ENCODE data around the gene CTSO. TPM values are rescaled to one million over a fixed set of nuclear protein-coding genes. Genes with fewer than 3 reads are reported as not detected.

The CTSO gene
- total RNA-seq, 2 experiments from 2014 or later: 3.7 to 3.8 TPM

DNA sequence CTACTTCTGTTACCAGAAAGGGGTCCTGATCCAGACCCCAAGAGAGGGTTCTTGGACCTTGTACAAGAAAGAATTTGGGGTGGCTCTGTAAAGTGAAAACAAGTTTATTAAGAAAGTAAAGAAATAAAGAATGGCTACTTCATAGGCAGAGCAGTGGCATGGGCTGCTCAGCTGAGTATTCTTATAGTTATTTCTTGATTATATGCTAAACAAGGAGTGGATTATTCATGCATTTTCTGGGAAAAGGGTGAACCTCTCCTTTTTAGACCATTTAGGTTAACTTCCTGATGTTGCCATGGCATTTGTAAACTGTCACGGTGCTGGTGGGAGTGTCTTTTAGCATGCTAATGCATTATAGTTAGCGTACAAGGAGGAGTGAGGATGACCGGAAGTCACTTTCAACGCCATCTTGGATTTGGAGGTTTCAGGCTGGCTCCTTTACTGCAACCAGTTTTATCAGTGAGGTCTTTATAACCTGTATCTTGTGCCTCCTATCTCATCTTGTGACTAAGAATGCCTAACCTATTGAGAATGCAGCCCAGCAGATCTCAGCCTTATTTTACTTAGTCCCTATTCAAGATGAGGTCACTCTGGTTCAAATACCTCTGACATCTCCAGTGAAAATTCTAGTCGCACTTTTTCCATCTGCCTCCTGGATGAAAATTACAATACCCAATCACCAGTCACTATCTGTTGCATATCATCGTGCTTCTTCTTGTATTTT, 65.7 kb downstream of the CTSO start:
- TF ChIP-seq, protein P1, sequence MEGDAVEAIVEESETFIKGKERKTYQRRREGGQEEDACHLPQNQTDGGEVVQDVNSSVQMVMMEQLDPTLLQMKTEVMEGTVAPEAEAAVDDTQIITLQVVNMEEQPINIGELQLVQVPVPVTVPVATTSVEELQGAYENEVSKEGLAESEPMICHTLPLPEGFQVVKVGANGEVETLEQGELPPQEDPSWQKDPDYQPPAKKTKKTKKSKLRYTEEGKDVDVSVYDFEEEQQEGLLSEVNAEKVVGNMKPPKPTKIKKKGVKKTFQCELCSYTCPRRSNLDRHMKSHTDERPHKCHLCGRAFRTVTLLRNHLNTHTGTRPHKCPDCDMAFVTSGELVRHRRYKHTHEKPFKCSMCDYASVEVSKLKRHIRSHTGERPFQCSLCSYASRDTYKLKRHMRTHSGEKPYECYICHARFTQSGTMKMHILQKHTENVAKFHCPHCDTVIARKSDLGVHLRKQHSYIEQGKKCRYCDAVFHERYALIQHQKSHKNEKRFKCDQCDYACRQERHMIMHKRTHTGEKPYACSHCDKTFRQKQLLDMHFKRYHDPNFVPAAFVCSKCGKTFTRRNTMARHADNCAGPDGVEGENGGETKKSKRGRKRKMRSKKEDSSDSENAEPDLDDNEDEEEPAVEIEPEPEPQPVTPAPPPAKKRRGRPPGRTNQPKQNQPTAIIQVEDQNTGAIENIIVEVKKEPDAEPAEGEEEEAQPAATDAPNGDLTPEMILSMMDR (IDR thresholded peaks at IDR 0.05): no peak
- ChIA-PET CTCF (no interaction called here), POLR2A (no interaction called here)
- H3K27me3 ChIP-seq (ENCODE audit: control insufficient read depth in 1 of 2, insufficient read depth in 2 of 2, low read length in 2 of 2): no peaks in the 10 kb centered on the region
- Mint-ChIP-seq H3K36me3 (ENCODE audit: low read depth) (no peaks in the 10 kb centered on the region), H3K27me3 (peaks cover 17% of the 10 kb centered on the region), H3K4me3 (no peak overlapping the region), H3K9me3 (no peaks in the 10 kb centered on the region), H3K4me1 (ENCODE audit: low read depth) (no peaks in the 10 kb centered on the region), H3K27ac (no peak overlapping the region)
- intact Hi-C loops (cut with DNase I, micrococcal nuclease): no loop called here
- no peak overlapping the region for H3K4me3 ChIP-seq (ENCODE audit: low read length)
- no peaks in the 10 kb centered on the region for H3K9me3 ChIP-seq (ENCODE audit: control insufficient read depth in 1 of 2, insufficient read depth in 1 of 2, low read length in 2 of 2)
- no peaks in the 10 kb centered on the region for H3K4me1 ChIP-seq (ENCODE audit: insufficient read depth, low read length)
- no peak overlapping the region for H3K27ac ChIP-seq (ENCODE audit: low read depth in 1 of 2, low read length in 2 of 2)
- ATAC-seq (ENCODE audit: poor library complexity): no peak
- no peak for DNase-seq
- no peaks in the 10 kb centered on the region for H3K36me3 ChIP-seq (ENCODE audit: insufficient read depth, low read length)

DNA sequence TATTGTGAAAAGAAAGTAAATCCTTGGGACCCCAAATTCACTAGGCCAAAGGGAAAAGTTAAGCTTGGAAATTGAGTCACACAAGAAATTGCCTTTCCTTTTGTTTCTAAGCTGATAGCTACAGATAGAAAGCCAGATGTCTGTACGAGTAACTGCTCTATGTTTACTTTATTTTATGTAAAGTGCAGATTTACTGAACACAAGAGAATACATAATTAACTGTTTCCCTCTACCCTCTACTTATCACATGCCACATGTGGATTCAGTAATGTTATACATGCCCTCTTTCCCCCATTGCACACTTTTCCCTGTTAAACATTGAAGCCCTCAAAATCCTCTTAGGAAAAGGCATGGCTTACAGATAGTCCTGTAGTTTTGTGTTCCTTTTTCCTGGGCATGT, 66.6 kb downstream of the CTSO start:
- no peaks in the 10 kb centered on the region for H3K36me3 ChIP-seq (ENCODE audit: insufficient read depth, low read length)
- no peak overlapping the region for H3K4me3 ChIP-seq (ENCODE audit: low read length)
- H3K4me3 Mint-ChIP-seq: no peak overlapping the region
- no peak overlapping the region for H3K27ac Mint-ChIP-seq
- no peaks in the 10 kb centered on the region for H3K27me3 ChIP-seq (ENCODE audit: control insufficient read depth in 1 of 2, insufficient read depth in 2 of 2, low read length in 2 of 2)
- ChIA-PET POLR2A (no interaction called here), CTCF (no interaction called here)
- TF ChIP-seq, protein P1 (IDR thresholded peaks at IDR 0.05): no peak
- no peaks in the 10 kb centered on the region for H3K36me3 Mint-ChIP-seq (ENCODE audit: low read depth)
- DNase-seq (no peak), ATAC-seq (ENCODE audit: poor library complexity) (no peak)
- intact Hi-C loops (cut with DNase I, micrococcal nuclease): no loop called here
- peaks cover 10% of the 10 kb centered on the region for H3K27me3 Mint-ChIP-seq
- no peak overlapping the region for H3K27ac ChIP-seq (ENCODE audit: low read depth in 1 of 2, low read length in 2 of 2)
- no peaks in the 10 kb centered on the region for H3K4me1 Mint-ChIP-seq (ENCODE audit: low read depth)
- no peaks in the 10 kb centered on the region for H3K4me1 ChIP-seq (ENCODE audit: insufficient read depth, low read length)
- H3K9me3 Mint-ChIP-seq: no peaks in the 10 kb centered on the region
- no peaks in the 10 kb centered on the region for H3K9me3 ChIP-seq (ENCODE audit: control insufficient read depth in 1 of 2, insufficient read depth in 1 of 2, low read length in 2 of 2)

DNA sequence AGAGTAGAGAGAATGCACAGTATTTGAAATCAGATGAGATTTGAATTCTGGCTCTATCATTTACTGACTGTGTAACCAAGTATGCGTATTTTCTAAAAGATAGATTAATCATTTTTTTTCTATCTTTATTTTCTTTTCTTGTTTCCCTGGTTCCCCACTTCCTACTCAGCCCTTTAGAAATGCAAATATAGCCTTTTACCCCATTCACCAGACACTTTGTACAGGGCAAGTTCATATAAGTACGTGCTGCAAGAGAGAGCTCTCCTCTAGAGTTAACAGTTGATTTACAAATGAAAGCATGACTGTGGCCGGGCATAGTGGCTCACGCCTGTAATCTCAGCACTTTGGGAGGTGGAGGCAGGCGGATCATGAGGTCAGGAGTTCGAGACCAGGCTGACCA, 68.0 kb downstream of the CTSO start:
- Mint-ChIP-seq H3K36me3 (ENCODE audit: low read depth) (no peaks in the 10 kb centered on the region), H3K27ac (no peak overlapping the region), H3K9me3 (no peaks in the 10 kb centered on the region), H3K4me1 (ENCODE audit: low read depth) (no peaks in the 10 kb centered on the region), H3K27me3 (peaks cover 2% of the 10 kb centered on the region), H3K4me3 (no peak overlapping the region)
- Histone ChIP-seq H3K4me1 (ENCODE audit: insufficient read depth, low read length) (no peaks in the 10 kb centered on the region), H3K9me3 (ENCODE audit: control insufficient read depth in 1 of 2, insufficient read depth in 1 of 2, low read length in 2 of 2) (no peaks in the 10 kb centered on the region), H3K36me3 (ENCODE audit: insufficient read depth, low read length) (no peaks in the 10 kb centered on the region), H3K4me3 (ENCODE audit: low read length) (no peak overlapping the region), H3K27me3 (ENCODE audit: control insufficient read depth in 1 of 2, insufficient read depth in 2 of 2, low read length in 2 of 2) (no peaks in the 10 kb centered on the region), H3K27ac (ENCODE audit: low read depth in 1 of 2, low read length in 2 of 2) (no peak overlapping the region)
- DNase-seq (no peak), ATAC-seq (ENCODE audit: poor library complexity) (no peak)
- intact Hi-C loops (cut with DNase I, micrococcal nuclease): no loop called here
- ChIA-PET POLR2A (no interaction called here), CTCF (no interaction called here)
- TF ChIP-seq, protein P1 (IDR thresholded peaks at IDR 0.05): no peak
